SW480 (cell line): Measurements from ENCODE around the gene ALG1L2.
"Not testable (repeated sequence)": the region's sequence is repeated elsewhere in the genome, so short reads cannot be mapped to it uniquely, and the experiment has no call there.

Source experiments
- DNase-seq: peaks from one replicate; pipeline ENCODE4 v3.0.0-alpha.2; 2016; ENCODE audit warnings: low spot score

The ALG1L2 gene

GRCh38 chr3:130122891-130123775, 41.5 kb downstream of the ALG1L2 start:
- DNase-seq: not testable (repeated sequence)

DNA sequence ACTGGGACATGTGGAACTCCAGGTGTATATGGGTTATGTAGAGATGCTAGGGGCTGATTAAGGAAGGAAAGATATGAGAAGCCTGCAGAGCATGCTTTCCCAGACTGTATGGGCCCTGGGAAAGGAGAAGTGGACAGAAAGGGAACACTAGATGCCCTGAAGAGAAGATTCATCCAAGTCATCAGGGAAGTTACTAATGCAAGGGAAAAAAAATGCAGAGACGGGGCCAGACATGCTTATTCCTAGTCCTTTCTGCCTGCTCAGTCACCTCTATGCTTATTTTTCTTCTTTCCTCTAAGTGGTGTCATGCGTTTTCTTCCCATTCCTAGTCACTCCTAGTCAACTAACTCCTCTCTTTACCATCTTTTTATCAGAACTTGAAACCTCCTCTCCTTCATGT, 43.8 kb downstream of the ALG1L2 start:
- DNase-seq: not testable (repeated sequence)

DNA sequence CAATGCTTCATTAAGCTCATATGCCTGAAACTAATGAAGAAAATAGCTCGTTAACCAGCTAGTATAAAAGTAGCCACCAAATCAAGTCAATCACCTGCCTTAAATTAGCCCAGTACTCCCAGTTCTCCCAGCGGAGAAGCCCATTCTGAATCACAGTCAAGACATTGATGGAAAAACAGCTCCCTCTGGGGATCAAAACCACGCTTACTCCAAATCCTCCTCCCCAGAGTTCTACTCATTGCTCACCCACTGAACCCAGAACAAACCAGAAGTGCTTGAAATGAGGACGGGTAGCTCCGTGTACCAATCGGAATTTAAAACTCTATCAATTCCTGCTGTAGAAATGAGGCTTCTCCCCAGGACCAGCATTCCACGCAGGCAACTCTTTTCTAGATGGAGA, 54.7 kb downstream of the ALG1L2 start:
- DNase-seq: not testable (repeated sequence)

DNA sequence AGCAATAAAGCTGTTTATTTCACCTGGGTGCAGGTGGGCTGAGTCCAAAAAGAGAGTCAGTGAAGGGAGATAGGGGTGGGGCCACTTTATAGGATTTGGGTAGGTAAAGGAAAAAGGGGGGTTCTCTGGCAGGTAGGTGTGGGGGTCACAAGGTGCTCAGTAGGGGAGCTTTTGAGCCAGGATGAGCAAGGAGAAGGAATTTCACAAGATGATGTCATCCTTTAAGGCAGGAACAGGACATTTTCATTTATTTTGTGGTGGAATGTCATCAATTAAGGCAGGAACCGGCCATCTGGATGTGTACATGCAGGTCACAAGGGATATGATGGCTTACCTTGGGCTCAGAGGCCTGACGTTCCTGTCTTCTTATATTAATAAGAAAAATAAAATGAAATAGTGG, 56.1 kb downstream of the ALG1L2 start:
- not testable (repeated sequence) for DNase-seq

GRCh38 chr3:130138992-130139391, 57.4 kb downstream of the ALG1L2 start:
- DNase-seq: not testable (repeated sequence)

DNA sequence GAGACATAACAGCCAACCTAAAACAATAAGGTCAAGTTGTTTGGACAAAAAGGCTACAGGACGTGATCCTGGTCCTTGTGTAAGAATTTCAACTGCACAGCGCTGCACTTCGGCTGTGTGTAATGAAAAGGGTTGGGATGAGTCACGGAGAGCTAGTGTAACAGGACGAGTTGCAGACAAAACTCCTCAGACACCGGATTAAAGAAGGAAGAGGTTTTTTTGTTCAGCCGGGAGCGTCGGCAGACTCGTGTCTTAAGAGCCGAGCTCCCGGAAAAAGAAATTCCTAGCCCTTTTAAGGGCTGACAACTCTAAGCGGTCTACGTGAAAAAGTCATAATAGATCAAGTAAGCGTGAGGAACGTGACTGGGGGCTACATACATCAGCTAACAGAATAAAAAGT, 59.1 kb downstream of the ALG1L2 start:
- DNase-seq: not testable (repeated sequence)

DNA sequence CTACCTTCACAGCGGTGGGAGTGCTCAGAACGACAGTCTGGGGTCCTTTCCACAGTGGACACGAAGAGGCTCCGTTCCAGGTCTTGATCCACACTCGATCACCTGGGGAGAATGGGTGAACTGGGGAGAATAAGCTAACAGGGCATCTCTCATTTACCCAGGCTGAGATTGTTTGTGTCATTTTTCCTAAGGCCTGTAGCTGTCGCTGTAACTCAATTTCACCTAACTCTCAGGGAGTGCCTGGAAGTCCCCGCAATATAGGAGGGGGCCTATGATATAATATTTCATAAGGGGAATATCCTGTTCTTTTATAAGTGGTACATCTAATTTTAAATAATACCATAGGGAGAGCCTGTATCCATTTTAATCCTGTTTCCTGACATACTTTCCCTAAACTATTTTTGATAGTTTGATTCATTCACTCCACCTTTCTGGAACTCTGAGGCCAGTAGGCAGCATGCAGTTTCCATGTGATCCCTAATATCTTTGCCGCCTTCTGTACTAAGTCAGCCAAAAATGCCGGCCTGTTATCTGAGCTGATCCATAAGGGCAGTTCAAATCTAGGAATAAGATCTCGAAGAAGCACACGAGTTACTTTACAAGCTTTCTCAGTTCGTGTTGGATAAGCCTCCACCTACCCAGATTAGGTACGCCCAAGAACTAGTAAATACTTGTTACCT, 62.2 kb downstream of the ALG1L2 start:
- not testable (repeated sequence) for DNase-seq

GRCh38 chr3:130144328-130144650, 62.7 kb downstream of the ALG1L2 start:
- not testable (repeated sequence) for DNase-seq

DNA sequence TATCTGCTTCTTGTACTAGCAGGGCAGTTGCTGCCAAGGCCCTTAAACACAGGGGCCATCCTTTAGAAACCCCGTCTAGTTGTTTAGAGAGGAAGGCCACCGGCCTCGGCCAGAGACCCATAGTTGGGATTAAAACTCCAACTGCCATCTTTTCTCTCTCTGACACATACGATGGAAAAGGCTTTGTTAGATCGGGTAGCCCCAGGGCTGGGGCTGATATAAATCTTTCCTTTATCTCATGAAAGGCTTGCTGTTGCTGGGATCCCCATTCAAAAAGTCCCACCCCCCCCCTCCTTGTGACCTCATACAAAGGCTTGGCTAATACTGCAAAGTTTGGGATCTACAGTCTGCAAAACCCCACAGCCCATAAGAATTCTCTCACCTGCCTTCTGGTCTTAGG, 63.8 kb downstream of the ALG1L2 start:
- DNase-seq: not testable (repeated sequence)

DNA sequence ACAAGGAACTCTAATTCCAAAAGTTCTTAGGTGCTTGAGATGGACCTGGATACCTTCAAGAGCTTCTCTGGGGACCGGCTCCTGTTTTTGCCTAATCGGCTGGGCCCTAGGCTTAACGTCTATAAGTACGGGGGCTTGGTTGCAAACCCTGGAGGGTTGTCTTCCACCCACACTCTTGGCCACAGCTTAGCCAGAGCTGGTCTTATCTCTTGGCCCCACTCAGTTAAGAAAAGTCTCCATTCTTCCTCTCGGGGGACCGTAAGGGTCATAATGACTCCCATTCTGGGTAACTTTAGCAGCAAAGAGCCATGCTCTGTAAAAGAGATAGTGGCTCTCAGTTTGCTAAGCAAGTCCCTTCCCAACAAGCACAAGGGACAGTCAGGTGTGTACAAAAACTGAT, 64.8 kb downstream of the ALG1L2 start:
- not testable (repeated sequence) for DNase-seq
